ENCODE data around the gene LSM10. TPM values are rescaled to one million over a fixed set of nuclear protein-coding genes. Genes with fewer than 3 reads are reported as not detected.

Gene LSM10
- total RNA-seq, 2 experiments from 2014 or later = 64.1 to 66.8 TPM

DNA sequence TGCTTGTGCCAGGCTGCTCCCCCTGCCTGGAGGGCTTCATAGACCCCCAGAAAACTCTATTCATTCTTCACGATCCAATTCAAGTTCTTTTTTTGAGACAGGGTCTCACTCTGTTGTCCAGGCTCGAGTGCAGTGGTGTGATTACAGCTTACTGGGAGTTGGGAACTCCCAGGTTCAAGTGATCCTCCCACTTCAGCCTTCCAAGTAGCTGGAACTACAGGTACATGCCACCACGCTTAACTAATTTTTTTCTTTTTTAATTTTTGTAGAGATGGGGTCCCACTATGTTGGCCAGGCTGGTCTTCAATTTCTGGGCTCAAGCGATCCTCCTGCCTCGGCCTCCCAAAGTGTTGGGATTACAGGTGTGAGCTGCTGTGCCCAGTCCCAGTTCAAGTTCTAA is 16.3 kb downstream of the LSM10 start:
- no peak for DNase-seq
- Mint-ChIP-seq H3K36me3 (peaks cover 6% of the 10 kb centered on the region), H3K4me3 (no peak overlapping the region), H3K4me1 (peaks cover 66% of the 10 kb centered on the region), H3K27ac (peak overlapping the region; percentile 10), H3K27me3 (peaks cover 4% of the 10 kb centered on the region), H3K9me3 (no peaks in the 10 kb centered on the region)

DNA sequence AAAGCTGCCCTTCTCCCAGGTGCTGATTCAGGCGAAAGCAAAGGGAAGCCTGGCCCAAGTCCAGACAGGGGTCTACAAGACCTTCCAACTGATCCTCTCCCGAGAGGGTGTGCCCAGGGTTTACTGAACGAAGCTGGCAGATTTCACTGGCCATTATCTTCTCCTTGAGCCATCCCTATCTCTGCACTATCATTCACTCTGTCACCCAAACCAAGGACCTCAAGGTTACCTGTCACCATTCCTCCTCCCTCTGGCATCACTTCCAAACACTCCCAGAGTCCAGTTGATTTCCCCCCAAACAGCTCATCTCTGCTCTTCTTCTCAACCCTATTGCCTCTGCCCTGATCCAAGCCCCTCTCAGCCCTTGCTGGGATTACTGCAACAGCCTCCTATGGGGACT is 16.9 kb downstream of the LSM10 start:
- DNase-seq = no peak
- H3K9me3 Mint-ChIP-seq = no peaks in the 10 kb centered on the region
- no peaks in the 10 kb centered on the region for H3K27me3 Mint-ChIP-seq
- peaks cover 6% of the 10 kb centered on the region for H3K36me3 Mint-ChIP-seq
- no peak overlapping the region for H3K4me3 Mint-ChIP-seq
- peaks cover 68% of the 10 kb centered on the region for H3K4me1 Mint-ChIP-seq
- no peak overlapping the region for H3K27ac Mint-ChIP-seq

DNA sequence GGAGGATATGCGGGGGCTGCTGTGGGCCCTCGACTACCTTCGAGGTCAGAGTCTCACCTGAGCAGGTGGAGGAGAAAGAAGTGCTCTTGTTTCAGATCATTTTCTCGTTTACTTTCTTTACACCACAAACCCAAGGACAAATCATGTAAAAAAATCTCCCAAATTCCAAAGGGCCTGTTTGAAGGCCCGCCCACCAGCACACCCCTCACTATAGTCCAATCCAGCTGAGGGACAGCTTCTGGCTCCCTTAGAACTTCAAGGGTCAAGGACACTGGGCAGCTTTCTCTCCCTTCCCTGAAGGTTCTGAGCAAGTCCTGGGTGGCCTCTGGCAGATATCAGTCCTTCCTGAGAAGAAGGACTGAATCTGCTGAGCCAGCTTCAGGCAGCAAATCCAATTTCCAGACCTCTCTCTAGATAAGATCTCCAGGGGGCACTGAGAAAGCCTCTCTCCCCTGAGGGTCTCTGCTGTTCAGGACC is 17.5 kb downstream of the LSM10 start:
- Mint-ChIP-seq H3K4me1 (peaks cover 68% of the 10 kb centered on the region), H3K4me3 (no peak overlapping the region)
- no peak for DNase-seq

GRCh38 chr1:36377791-36378492 is 19.8 kb downstream of the LSM10 start:
- Mint-ChIP-seq H3K4me1 (peaks cover 70% of the 10 kb centered on the region), H3K4me3 (no peak overlapping the region), H3K27me3 (no peaks in the 10 kb centered on the region), H3K27ac (peak overlapping the region; percentile 60), H3K36me3 (peaks cover 4% of the 10 kb centered on the region), H3K9me3 (no peaks in the 10 kb centered on the region)
- no peak for DNase-seq

More for the DNA sequence above, 17.5 kb downstream of the LSM10 start:
- Mint-ChIP-seq H3K27ac (no peak overlapping the region), H3K36me3 (peaks cover 6% of the 10 kb centered on the region), H3K27me3 (no peaks in the 10 kb centered on the region), H3K9me3 (no peaks in the 10 kb centered on the region)

- Mint-ChIP-seq H3K27me3 (no peaks in the 10 kb centered on the region), H3K4me3 (no peak overlapping the region), H3K9me3 (no peaks in the 10 kb centered on the region), H3K27ac (peak overlapping the region; percentile 48), H3K36me3 (peaks cover 2% of the 10 kb centered on the region), H3K4me1 (peaks cover 61% of the 10 kb centered on the region)
- no peak for DNase-seq
Observed at GRCh38 chr1:36372617-36373016, 25.1 kb downstream of the LSM10 start.

GRCh38 chr1:36369061-36369861 is 28.4 kb downstream of the LSM10 start:
- peak overlapping the region; percentile 65 for H3K27ac Mint-ChIP-seq
- DNase-seq = peak; percentile 74
- no peak overlapping the region for H3K4me3 Mint-ChIP-seq
- H3K27me3 Mint-ChIP-seq = no peaks in the 10 kb centered on the region
- no peaks in the 10 kb centered on the region for H3K9me3 Mint-ChIP-seq
- peaks cover 4% of the 10 kb centered on the region for H3K36me3 Mint-ChIP-seq
- H3K4me1 Mint-ChIP-seq = peaks cover 67% of the 10 kb centered on the region

GRCh38 chr1:36367798-36368197 is 29.9 kb downstream of the LSM10 start:
- Mint-ChIP-seq H3K9me3 (no peaks in the 10 kb centered on the region), H3K4me3 (no peak overlapping the region), H3K27me3 (no peaks in the 10 kb centered on the region), H3K36me3 (peaks cover 4% of the 10 kb centered on the region), H3K4me1 (peaks cover 53% of the 10 kb centered on the region), H3K27ac (peak overlapping the region; percentile 87)
- DNase-seq = no peak

GRCh38 chr1:36367066-36367465 is 30.6 kb downstream of the LSM10 start:
- H3K4me3 Mint-ChIP-seq = no peak overlapping the region
- peak overlapping the region; percentile 87 for H3K27ac Mint-ChIP-seq
- DNase-seq = no peak
- H3K27me3 Mint-ChIP-seq = no peaks in the 10 kb centered on the region
- H3K36me3 Mint-ChIP-seq = peaks cover 4% of the 10 kb centered on the region
- H3K9me3 Mint-ChIP-seq = no peaks in the 10 kb centered on the region
- peaks cover 48% of the 10 kb centered on the region for H3K4me1 Mint-ChIP-seq

DNA sequence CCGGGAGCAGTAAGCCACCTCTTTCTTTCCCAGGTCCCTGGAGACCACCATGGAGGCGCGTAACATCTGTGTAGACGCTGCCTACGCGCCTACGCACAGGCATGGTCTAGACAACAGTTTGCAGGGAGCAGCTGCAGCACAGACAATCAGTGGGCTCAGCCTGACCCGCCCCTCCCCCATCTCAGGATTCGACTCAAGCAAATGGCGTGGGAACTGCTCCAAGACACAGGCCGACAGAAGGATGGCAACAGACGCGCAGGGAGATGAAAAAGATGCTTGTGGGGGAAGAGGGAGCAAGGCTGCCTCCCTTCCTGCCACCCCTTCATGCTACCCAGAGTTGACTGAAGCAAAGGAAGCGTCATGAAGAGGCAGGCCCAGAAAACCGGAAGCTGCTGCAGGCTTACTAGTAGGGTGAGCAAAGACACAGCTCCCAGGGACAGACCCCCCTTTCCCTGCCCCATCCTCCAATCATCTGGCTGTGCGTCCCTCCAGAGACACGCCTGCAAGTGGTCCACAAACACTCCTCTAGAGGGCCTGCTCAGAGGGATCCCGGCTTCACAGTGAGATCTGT is 31.5 kb downstream of the LSM10 start:
- peaks cover 4% of the 10 kb centered on the region for H3K36me3 Mint-ChIP-seq
- H3K9me3 Mint-ChIP-seq = no peaks in the 10 kb centered on the region
- H3K27me3 Mint-ChIP-seq = no peaks in the 10 kb centered on the region
- H3K4me3 Mint-ChIP-seq = no peak overlapping the region
- peaks cover 46% of the 10 kb centered on the region for H3K4me1 Mint-ChIP-seq
- DNase-seq = peak; percentile 52
- H3K27ac Mint-ChIP-seq = peak overlapping the region; percentile 87

DNA sequence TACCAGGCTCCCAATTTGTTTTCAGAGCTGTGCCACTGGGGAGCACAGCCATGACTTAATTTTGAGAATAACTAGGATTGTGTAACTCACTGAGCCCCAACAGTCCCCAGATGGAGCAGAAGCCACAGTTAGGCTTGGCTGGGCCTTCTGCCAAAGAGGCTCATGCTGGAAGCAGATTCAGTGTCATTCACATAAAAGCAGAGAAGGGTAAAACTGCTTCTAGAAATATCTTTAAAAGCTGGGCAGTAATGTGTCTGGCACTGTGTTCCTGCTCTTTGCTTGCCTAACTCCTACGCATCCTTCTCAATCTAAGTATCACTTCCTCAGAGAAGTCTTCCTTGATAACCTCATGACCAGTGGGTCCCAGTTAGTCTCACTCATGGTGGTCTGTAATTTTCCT is 32.3 kb downstream of the LSM10 start:
- DNase-seq = no peak
- no peaks in the 10 kb centered on the region for H3K27me3 Mint-ChIP-seq
- peaks cover 46% of the 10 kb centered on the region for H3K4me1 Mint-ChIP-seq
- peaks cover 4% of the 10 kb centered on the region for H3K36me3 Mint-ChIP-seq
- no peaks in the 10 kb centered on the region for H3K9me3 Mint-ChIP-seq
- H3K4me3 Mint-ChIP-seq = no peak overlapping the region
- H3K27ac Mint-ChIP-seq = peak overlapping the region; percentile 87

DNA sequence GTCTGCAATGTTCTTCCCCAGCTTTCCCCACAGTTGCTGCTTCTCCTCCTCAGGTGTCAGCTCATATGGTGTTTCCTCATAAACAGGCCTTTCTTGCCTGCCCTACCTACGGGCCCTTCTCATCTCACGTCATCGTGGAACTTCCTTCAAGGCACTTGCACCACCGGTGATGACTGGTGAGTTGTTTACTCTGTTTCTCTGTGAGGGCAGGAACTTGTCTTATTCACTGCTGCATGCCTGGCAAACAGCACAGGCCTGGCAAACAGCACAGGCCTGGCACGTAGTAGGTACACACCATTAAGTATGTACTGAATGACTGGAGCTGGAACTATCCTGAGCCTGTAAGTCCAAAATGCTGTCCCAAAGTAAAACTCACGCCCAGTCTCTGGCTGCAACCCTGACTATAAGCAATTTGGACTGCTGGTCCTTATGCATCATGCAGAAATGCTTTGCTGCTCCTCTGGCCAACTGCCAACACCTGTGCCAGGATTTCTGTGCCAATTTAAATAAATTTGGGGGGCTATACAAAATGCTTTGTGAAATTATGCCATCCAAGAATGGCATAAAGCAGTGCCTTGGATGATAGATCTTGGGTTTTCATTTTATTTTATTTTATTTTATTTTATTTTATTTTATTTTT is 37.7 kb downstream of the LSM10 start:
- no peaks in the 10 kb centered on the region for H3K9me3 Mint-ChIP-seq
- H3K27me3 Mint-ChIP-seq = no peaks in the 10 kb centered on the region
- H3K4me1 Mint-ChIP-seq = peaks cover 17% of the 10 kb centered on the region
- no peak for DNase-seq
- no peak overlapping the region for H3K4me3 Mint-ChIP-seq
- H3K27ac Mint-ChIP-seq = peak overlapping the region; percentile 14
- H3K36me3 Mint-ChIP-seq = peaks cover 16% of the 10 kb centered on the region

- Mint-ChIP-seq H3K27ac (peak overlapping the region; percentile 14), H3K27me3 (no peaks in the 10 kb centered on the region), H3K9me3 (no peaks in the 10 kb centered on the region), H3K4me1 (peaks cover 16% of the 10 kb centered on the region), H3K4me3 (no peak overlapping the region), H3K36me3 (peaks cover 16% of the 10 kb centered on the region)
- DNase-seq = no peak
Observed at GRCh38 chr1:36359383-36359782, 38.3 kb downstream of the LSM10 start.

DNA sequence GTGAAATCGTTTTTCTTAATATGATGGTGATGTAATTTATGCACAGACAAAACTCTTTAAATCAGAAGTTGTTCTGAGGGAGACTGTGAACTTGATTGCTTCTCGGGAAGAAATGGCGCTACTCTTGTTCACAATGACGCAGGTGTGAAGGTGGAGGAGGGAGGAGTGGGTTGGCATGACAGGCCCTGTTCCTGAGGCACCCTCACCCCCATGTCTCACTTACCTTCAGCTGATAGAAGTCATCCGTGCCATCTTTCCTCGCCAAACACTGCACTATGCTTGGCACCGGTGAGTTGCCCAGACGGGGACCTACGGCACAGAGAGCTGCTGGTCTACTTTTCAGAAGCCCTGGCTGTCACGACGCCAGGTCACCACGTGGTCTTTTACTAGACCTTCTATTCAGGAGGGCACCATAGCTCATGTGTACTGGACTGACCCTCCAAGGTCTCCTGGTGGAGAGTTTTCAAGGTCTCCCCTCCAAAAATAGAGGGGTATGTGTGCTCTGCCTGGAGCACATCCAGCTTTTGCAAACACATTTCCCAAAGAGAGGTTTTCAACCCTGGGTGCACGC is 39.1 kb downstream of the LSM10 start:
- Mint-ChIP-seq H3K9me3 (no peaks in the 10 kb centered on the region), H3K36me3 (peaks cover 20% of the 10 kb centered on the region), H3K4me3 (no peak overlapping the region), H3K4me1 (peaks cover 16% of the 10 kb centered on the region), H3K27me3 (no peaks in the 10 kb centered on the region), H3K27ac (no peak overlapping the region)
- DNase-seq = no peak

GRCh38 chr1:36355811-36356210 is 41.9 kb downstream of the LSM10 start:
- Mint-ChIP-seq H3K4me3 (no peak overlapping the region), H3K27ac (no peak overlapping the region), H3K9me3 (no peaks in the 10 kb centered on the region), H3K27me3 (no peaks in the 10 kb centered on the region), H3K4me1 (peaks cover 27% of the 10 kb centered on the region), H3K36me3 (peaks cover 20% of the 10 kb centered on the region)
- DNase-seq = no peak

DNA sequence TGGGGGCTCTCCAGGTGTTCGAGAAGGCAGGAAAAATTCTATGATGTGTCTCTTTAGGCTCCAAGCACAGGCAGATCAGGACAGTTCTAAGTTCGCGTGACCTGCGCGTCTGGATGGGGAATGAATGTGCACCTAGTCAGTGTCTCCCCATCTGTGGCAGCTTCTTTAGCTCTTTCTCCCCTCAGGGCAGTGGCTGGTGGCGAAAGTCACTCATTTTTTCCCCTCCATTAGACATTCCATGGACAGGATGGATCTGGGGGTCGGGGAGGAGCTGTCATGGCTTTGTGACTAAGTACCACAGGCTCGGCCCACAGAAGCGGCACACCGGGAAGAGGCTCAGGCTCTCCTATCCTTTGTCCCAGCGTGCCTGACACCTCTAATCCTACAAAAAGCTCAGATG is 43.2 kb downstream of the LSM10 start:
- H3K36me3 Mint-ChIP-seq = peaks cover 17% of the 10 kb centered on the region
- H3K4me1 Mint-ChIP-seq = peaks cover 29% of the 10 kb centered on the region
- H3K4me3 Mint-ChIP-seq = no peak overlapping the region
- H3K9me3 Mint-ChIP-seq = no peaks in the 10 kb centered on the region
- DNase-seq = no peak
- no peak overlapping the region for H3K27ac Mint-ChIP-seq
- H3K27me3 Mint-ChIP-seq = no peaks in the 10 kb centered on the region

Data from activated naive CD8-positive, alpha-beta T cell treated with anti-CD3 and anti-CD28 coated beads for 36 hours (primary cell).